Activated effector memory CD4-positive, alpha-beta T cell treated with Interleukin-2 at 50 U/mL for 16 hours (primary cell): ENCODE measurements around the gene RHO.
"Not testable (repeated sequence)": the region's sequence is repeated elsewhere in the genome, so short reads cannot be mapped to it uniquely, and the experiment has no call there.

Experiments used
- DNase-seq: peaks from one replicate; pipeline ENCODE4 v3.0.0-alpha.2; 2020

Gene RHO

GRCh38 chr3:129528589-129529100 lies at the start of gene RHO:
Gene RHO (plus strand): TSS chr3:129528639. CDS start chr3:129528734, 95 bp downstream.
- no peak for DNase-seq

GRCh38 chr3:129481225-129481765 lies 47.1 kb upstream of the RHO start:
- not testable (repeated sequence) for DNase-seq

DNA sequence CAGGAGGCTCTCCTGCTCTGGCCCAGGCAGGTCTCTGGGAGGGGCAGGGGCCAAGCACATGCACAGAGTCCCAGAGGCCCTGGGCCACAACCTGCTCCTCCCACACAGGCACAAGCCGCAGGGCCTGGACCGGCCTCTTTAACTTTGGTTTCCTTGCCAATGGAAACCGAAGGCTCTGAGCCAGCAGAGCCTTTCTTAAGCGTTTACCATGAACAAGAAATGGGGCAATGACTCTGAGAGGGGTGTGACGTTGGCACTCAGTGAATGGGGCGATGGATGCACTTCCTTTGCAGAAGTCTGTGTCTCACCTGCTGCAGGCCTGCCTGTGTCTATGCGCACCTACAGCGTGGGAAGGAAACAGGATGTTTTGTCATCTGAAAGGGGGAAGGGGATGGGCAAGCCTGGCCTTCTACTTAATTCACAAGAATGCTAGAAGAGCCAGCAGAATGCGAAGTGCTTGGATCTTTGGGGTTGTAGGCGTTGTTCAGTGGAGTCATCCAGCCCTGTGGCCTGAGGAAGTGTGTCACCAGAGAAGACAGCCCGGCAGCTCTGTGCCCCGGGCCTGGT lies 46.6 kb upstream of the RHO start:
- peak; percentile 46 for DNase-seq

- no peak for DNase-seq
Observed at GRCh38 chr3:129482721-129483120, 45.7 kb upstream of the RHO start.

DNA sequence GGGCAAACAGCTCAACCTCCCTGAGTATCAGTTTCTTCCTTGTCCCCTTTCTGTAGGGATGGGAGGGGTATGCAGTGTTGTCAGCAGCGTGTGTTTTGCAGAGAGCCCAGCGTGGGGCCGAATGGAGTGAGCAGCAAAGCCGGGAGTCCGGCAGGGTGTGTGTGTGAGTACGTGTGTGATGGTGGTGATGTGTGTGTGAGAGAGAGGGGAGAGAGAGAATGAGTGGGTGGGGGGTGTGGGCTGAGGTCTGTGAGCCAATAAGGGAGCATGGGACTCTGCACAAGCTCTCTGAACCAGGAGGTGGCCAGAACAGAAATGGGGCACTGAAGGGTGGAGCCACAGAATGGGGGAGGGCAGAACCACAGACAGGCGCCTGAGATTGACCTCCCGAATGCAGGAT lies 44.6 kb upstream of the RHO start:
- DNase-seq, result no peak

DNA sequence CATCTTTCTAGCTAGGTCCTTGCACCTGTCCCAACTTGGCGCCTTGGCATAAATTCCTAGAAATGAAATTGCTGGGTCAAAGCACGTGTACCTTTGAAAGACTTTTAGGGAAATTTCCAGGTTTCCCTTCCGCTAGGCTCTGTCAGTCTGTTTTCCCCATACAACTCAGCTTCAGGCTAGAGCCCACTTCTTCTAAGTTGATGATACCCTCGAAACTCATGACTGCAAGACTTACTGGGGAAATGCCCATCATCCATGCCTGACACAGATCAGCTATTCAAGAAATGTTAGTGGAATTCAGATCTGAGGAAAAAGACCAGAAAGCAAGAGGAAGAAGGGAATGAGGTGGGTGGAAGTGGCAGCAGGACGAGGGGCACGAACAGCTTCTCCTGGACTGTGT lies 43.3 kb upstream of the RHO start:
- not testable (repeated sequence) for DNase-seq

- no peak for DNase-seq
Observed at GRCh38 chr3:129485721-129486663, 42.4 kb upstream of the RHO start.

DNA sequence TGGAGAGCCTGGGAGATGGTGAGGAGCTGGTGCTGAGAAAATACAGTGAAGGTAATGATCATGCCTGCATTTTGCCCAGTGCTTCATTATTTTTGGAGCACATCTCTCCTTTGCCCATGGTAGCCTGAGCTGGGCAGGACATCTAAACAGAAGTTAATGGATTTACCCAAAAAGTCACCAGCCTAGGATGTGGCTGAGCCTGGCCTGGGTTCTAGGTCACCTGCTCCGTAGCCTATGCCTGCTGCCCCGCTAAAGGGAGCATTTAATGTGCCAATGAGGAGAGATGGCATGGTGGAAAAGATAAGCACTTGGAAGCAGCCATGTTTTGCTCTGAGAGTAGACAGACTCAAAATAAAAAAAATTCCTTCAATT lies 41.8 kb upstream of the RHO start:
- DNase-seq, result no peak

- DNase-seq, result no peak
Observed at GRCh38 chr3:129487183-129487867, 41.1 kb upstream of the RHO start.

GRCh38 chr3:129487868-129488335 lies 40.5 kb upstream of the RHO start:
- not testable (repeated sequence) for DNase-seq

DNA sequence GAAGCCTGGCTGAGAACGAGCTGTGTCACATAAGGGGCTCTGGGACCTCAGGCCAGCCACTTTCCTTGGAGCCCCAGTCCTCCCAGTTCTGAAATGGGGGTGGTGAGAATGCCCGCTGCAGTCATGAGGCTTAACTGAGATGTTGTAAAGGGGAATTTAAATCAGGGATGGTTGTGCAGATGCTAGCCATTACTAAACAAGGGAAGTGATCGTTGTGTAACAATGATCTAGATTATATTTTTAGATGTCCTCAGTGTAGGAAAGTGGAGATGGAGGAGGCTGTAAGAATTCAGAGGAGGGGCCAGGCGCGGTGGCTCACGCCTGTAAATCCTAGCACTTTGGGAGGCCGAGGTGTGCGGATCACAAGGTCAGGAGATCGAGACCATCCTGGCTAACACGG lies 39.2 kb upstream of the RHO start:
- DNase-seq, result not testable (repeated sequence)

- peak; percentile 17 for DNase-seq
Observed at GRCh38 chr3:129490273-129490675, 38.2 kb upstream of the RHO start.

GRCh38 chr3:129491077-129491476 lies 37.4 kb upstream of the RHO start:
- not testable (repeated sequence) for DNase-seq

DNA sequence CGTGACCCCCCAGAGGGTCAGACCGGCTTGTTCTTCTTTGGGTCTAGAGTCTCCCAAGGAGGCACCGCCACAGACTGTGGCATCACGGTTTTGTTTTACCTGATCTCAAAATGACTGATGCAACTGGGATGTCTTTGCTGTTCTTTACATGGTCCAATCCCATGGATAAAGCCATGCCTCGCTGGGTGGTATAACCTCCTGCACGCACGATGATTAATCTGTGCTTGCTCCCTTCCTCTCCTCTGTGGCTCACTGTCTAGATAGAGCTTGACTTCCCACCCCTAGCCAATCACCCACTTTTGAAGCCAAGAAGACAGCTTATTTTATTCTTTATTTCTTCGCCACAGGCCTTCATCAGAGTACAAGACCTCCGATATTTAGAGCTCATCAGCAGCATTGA lies 36.6 kb upstream of the RHO start:
- no peak for DNase-seq

DNA sequence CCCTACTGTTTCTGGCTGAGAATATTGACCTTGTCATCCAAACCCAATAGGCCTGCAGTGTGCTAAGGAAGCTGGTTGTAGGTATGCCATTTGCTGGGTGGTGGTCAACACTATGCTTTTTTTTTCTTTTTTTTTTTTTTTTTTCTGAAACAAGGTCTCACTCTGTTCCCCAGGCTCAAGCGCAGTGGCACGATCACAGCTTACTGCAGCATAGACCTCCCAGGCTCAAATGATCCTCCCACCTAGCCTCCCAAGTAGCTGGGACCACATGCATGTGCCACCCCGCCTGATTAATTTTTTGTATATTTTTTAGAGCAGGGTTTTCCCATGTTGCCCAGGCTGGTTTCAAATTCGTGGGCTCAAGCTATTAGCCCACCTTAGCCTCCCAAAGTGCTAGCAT lies 35.7 kb upstream of the RHO start:
- DNase-seq, result no peak

DNA sequence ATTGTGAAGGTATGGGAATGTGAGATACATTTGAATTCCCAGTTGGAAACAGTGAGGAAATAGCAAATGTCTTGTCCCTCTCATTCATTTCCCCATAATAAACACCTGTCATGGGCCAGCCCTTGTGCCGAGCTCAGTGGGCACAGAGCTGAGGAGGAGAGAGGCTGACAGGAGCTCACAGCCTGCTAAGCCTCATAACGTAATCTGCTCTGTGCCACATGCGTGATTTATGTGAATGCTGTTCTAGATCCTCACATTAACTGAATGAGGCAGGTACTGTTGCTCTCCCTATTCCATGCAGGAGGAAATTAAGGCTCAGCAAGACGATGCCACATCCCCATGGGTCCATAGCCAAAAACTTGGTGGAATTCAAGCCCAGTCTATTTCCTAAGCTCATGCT lies 35.2 kb upstream of the RHO start:
- DNase-seq, result no peak

DNA sequence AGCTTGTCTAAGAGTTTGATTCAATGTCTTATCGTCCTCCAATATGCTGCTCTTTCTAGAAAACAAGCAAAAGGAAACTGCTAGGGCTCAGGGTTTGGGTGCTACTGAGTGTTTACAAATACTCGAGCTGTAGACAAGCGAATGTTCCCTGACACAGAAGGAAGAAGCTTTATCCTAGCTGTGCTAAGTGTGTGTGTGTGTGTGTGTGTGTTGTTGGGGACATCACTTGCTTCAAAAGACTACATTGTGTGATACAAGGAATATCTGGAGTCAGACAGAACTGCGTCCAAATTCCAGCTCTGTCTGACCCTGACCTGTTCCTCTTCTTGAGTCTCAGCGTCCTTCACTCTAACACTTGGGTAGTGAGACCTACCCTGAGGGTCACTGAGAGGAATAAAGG lies 33.9 kb upstream of the RHO start:
- not testable (repeated sequence) for DNase-seq

- not testable (repeated sequence) for DNase-seq
Observed at GRCh38 chr3:129495006-129495639, 33.3 kb upstream of the RHO start.

DNA sequence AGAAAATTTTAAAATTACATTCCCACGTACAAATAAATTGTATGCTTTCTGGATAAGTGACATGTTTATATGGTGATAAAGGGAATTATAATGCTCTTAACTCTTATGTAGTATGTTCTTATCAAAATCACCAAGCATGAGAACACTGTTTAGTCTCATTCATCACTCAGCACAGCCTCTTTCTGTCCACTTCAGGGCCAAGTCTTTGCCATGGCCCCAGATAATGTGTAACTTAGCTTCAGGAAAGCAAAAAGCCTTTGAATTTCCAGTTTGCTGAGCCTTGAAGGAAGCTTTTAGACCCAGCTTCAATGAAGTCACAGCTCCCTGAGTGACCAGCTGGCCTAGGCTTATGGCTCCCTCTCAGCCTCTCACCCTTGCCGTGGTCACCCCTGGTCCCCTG lies 30.6 kb upstream of the RHO start:
- DNase-seq, result not testable (repeated sequence)

DNA sequence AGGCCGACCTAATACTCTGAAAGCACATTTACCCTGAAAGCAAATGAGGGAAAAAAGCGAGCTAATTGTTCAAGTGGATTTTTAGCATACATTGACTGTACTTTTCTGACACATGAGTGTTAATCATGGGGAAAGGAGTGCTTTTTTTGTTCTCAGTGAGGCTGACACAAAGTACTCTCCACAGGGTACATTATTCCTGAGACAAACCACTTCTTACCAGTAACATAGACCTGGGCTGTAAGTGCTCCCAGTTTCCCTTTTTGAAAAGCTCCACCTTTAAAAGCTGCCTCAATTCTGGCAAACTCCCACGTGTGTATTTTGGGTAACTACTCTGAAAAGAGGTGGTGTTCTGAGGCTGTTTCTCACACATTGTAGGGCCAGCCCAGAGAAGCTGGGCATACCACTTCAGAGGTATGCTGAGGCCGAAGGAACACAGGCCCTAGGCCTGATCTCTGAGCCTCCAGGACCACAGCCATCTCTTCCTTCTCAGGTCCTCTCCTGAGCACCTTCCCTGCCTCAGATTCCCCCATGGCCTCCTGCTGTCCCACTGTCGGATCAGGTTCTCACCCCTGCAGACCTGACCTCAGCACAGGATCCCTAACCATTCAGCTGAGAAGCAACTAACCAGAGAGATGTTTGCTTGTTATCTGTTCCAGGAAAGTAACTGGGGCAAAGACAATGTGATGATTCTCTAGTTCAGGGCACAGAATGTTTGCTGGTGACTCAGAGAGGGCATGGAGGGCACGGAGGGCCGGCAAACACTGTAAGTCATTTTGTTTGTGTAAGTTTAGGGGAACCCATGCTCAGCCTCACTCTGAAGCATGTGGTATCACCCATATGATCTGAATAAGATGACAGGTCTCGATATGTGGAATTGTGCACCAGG lies 29.6 kb upstream of the RHO start:
- DNase-seq, result not testable (repeated sequence)

- not testable (repeated sequence) for DNase-seq
Observed at GRCh38 chr3:129499604-129500333, 28.7 kb upstream of the RHO start.
